DND-41 (cell line): ENCODE measurements around the gene MVD.
A peak's percentile ranks its signal among the peaks of the same experiment; 100 is the strongest.

ENCODE experiments used
- ATAC-seq: fragments of 200-7000 bp; cut with Tn5 transposase; 3 replicates; pipeline ENCODE4 v1.9.1; 2021; ENCODE audit warnings: low read depth; ENCODE audit not compliant: insufficient read depth
- DNase-seq: peaks from one replicate; pipeline ENCODE4 v3.0.0-alpha.2; 2020
- H2AFZ ChIP-seq: 2 replicates; pipeline ENCODE4 v1.6.0; 2012; ENCODE audit warnings: low read depth, low read length
- H3K27ac ChIP-seq: 2 replicates; pipeline ENCODE4 v1.5.1; 2012; ENCODE audit warnings: low read length, inconsistent platforms
- H3K27me3 ChIP-seq: fragments of 200-600 bp; sonication (generic); 2 replicates; pipeline ENCODE4 v1.6.0; 2012; ENCODE audit warnings: low read length, mild to moderate bottlenecking, inconsistent platforms; ENCODE audit not compliant: insufficient read depth, poor library complexity
- H3K36me3 ChIP-seq: 2 replicates; pipeline ENCODE4 v1.5.1; 2012; ENCODE audit warnings: low read length, inconsistent platforms; ENCODE audit not compliant: insufficient read depth
- H3K4me1 ChIP-seq: 2 replicates; pipeline ENCODE4 v1.5.1; 2012; ENCODE audit warnings: mild to moderate bottlenecking, low read length; ENCODE audit not compliant: insufficient read depth
- H3K4me2 ChIP-seq: 2 replicates; pipeline ENCODE4 v1.6.0; 2012; ENCODE audit warnings: mild to moderate bottlenecking, moderate library complexity, low read length, inconsistent platforms; ENCODE audit not compliant: insufficient read depth
- H3K4me3 ChIP-seq, 2 experiments: fragments of 200-600 bp in 1 of 2; shearing (Covaris generic) in 1 of 2; 2 replicates each; pipeline ENCODE4 v1.5.1; 2012 to 2016; ENCODE audit warnings: inconsistent platforms in 2 of 2, low read length in 2 of 2, mild to moderate bottlenecking in 2 of 2, low read depth in 1 of 2, moderate library complexity in 1 of 2
- H3K79me2 ChIP-seq: 2 replicates; pipeline ENCODE4 v1.6.0; 2012; ENCODE audit warnings: low read length, inconsistent platforms; ENCODE audit not compliant: insufficient read depth
- H3K9ac ChIP-seq: 2 replicates; pipeline ENCODE4 v1.6.0; 2012; ENCODE audit warnings: low read depth, mild to moderate bottlenecking, inconsistent platforms, low read length, moderate library complexity
- H3K9me3 ChIP-seq: 2 replicates; pipeline ENCODE4 v1.5.1; 2012; ENCODE audit warnings: low read length, moderate library complexity, mild to moderate bottlenecking, inconsistent platforms; ENCODE audit not compliant: insufficient read depth, severe bottlenecking
- H4K20me1 ChIP-seq: 2 replicates; pipeline ENCODE4 v1.6.0; 2012; ENCODE audit warnings: low read length; ENCODE audit not compliant: insufficient read depth
- CTCF ChIP-seq: IDR thresholded peaks from 2 replicates; pipeline ENCODE4 v1.5.1; 2012; ENCODE audit warnings: borderline replicate concordance, low read length, moderate library complexity, mild to moderate bottlenecking; ENCODE audit not compliant: poor library complexity, severe bottlenecking; ENCODE audit errors: extremely low read depth
- EZH2 ChIP-seq: IDR thresholded peaks from 3 replicates; pipeline ENCODE4 v1.6.1; 2012; ENCODE audit warnings: borderline replicate concordance, low read depth, mild to moderate bottlenecking, moderate library complexity, low read length, inconsistent platforms; ENCODE audit not compliant: severe bottlenecking

The MVD gene

DNA sequence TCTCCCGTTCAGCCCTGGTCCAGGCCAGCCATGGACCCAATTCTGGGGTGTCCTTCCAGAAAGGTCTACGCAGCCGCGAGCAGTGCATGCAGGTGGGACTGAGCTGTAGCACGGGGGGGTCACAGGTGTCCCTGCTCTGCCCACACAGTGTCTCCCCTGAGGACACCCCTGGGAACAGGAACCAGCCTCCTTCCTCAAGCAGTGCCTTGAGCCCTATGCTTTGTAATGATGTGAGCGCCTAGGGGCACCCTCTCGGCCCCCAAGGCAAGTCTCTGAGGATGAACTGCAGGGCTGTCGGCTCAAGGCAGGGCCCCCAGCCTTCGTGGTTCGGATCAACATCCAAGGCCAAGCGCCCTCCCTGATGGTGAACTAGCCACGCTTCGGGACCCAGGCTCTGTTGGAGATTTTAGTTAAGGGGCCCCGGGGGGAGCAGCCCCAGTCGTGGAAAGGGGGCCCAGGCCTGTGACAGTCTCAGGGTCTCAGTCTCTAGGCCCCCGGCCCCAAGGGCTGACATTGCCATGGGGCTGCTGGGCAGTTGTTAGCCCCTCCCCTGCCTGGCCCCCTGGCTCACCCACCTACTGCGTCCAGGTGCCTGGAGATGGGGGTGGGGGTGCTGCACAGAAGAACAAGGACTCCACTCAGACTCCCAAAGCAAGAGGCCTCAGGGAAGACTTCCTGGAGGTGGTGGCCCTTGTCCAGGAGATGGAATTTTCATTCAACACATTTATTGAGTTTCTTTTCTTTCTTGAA is 22.2 kb downstream of the MVD start:
- Histone ChIP-seq H3K4me1 (no peaks in the 10 kb centered on the region), H3K4me3 (no peak overlapping the region), H3K9ac (no peak overlapping the region), H3K36me3 (0 out of 2 replicates have a peak, but pooled peaks cover 4% of the 10 kb centered on the region), H3K79me2 (no peaks in the 10 kb centered on the region), H3K27me3 (no peaks in the 10 kb centered on the region), H2AFZ (no peak overlapping the region), H3K27ac (no peak overlapping the region), H3K4me2 (no peak overlapping the region), H4K20me1 (peaks cover 7% of the 10 kb centered on the region), H3K9me3 (no peaks in the 10 kb centered on the region)
- DNase-seq = no peak
- peak; percentile 15; the same call in 1 of the 3 replicates for ATAC-seq
- no peak for TF ChIP-seq CTCF
- no peak for TF ChIP-seq EZH2

DNA sequence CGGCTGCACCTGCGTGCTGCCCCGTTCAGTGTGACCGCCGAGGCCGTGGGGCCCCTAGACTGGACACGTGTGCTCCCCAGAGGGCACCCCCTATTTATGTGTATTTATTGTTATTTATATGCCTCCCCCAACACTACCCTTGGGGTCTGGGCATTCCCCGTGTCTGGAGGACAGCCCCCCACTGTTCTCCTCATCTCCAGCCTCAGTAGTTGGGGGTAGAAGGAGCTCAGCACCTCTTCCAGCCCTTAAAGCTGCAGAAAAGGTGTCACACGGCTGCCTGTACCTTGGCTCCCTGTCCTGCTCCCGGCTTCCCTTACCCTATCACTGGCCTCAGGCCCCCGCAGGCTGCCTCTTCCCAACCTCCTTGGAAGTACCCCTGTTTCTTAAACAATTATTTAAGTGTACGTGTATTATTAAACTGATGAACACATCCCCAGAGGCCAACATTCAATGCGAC is 22.8 kb downstream of the MVD start:
- no peak overlapping the region for H2AFZ ChIP-seq
- H3K36me3 ChIP-seq = 0 out of 2 replicates have a peak, but pooled peaks cover 3% of the 10 kb centered on the region
- H3K4me2 ChIP-seq = no peak overlapping the region
- H3K79me2 ChIP-seq = no peaks in the 10 kb centered on the region
- no peak overlapping the region for H3K4me3 ChIP-seq
- no peak for TF ChIP-seq CTCF
- no peak for TF ChIP-seq EZH2
- peaks cover 11% of the 10 kb centered on the region for H4K20me1 ChIP-seq
- H3K9ac ChIP-seq = no peak overlapping the region
- no peaks in the 10 kb centered on the region for H3K4me1 ChIP-seq
- no peaks in the 10 kb centered on the region for H3K9me3 ChIP-seq
- H3K27ac ChIP-seq = no peak overlapping the region
- ATAC-seq (no peak; the same call in 2 of the 3 replicates), DNase-seq (no peak)
- no peaks in the 10 kb centered on the region for H3K27me3 ChIP-seq

DNA sequence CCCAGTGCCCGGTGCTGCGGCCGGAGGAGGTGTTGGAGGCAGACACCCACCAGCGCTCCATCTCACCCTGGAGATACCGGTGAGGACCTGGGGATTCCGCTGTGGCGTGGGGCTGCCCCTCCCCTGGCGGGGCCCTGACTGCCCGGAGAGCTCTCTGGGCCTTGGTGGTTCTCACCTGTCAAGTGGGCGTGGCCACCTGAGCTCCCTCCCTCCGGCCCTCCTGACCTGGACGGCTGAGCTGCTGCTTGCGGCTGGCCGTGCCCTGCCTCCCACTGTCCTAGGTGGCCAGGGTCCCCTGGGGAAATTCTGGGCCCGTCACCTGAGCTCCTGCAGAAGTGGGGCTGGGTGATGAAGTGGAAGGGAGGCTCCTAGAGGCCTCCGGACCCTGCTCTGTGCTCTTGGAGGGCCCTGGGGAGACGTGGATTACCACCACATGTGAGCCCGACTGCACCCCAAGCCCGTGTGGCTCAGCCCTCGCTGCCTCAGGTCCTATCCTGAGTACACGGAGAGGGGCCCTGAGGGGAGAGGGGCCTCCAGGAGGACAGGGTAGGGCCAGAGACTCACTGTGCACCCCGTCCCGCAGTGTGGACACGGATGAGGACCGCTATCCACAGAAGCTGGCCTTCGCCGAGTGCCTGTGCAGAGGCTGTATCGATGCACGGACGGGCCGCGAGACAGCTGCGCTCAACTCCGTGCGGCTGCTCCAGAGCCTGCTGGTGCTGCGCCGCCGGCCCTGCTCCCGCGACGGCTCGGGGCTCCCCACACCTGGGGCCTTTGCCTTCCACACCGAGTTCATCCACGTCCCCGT is 23.5 kb downstream of the MVD start:
- H4K20me1 ChIP-seq = peaks cover 12% of the 10 kb centered on the region
- H3K79me2 ChIP-seq = no peaks in the 10 kb centered on the region
- no peak overlapping the region for H3K9ac ChIP-seq
- H3K4me2 ChIP-seq = no peak overlapping the region
- TF ChIP-seq CTCF (no peak), EZH2 (no peak)
- H3K27ac ChIP-seq = no peak overlapping the region
- DNase-seq (no peak), ATAC-seq (no peak)
- H3K4me1 ChIP-seq = no peaks in the 10 kb centered on the region
- no peaks in the 10 kb centered on the region for H3K27me3 ChIP-seq
- H3K9me3 ChIP-seq = no peaks in the 10 kb centered on the region
- H3K4me3 ChIP-seq = no peak overlapping the region
- no peak overlapping the region for H2AFZ ChIP-seq
- H3K36me3 ChIP-seq = 0 out of 2 replicates have a peak, but pooled peaks cover 3% of the 10 kb centered on the region
